K562 (cell line): ENCODE measurements around the gene CACNA2D4. TPM values are rescaled to one million over a fixed set of nuclear protein-coding genes. Genes with fewer than 3 reads are reported as not detected.
A peak's percentile ranks its signal among the peaks of the same experiment; 100 is the strongest.

Source experiments
- BHLHE40 ChIP-seq: IDR thresholded peaks from 2 replicates; pipeline ENCODE4 v1.6.1; 2011; ENCODE audit warnings: low read length, improper control_type of control experiment
- CBX3 ChIP-seq, 2 experiments: IDR thresholded peaks; 1 replicate in 1 of 2; 2 replicates in 1 of 2; pipeline ENCODE4 v1.6.1; 2012; ENCODE audit warnings: inconsistent platforms in 2 of 2, low read length in 2 of 2, borderline replicate concordance in 1 of 2, control low read depth in 1 of 2
- CREM ChIP-seq: IDR thresholded peaks from 2 replicates; pipeline ENCODE4 v1.6.1; 2014; ENCODE audit warnings: antibody characterized with exemption, low read depth
- CTBP1 ChIP-seq: fragments of 450-650 bp; IDR thresholded peaks from 2 replicates; pipeline ENCODE4 v1.6.1; 2016; ENCODE audit warnings: borderline replicate concordance
- HSF4 ChIP-seq: fragments of 250-450 bp; sonication (Bioruptor Pico); IDR thresholded peaks from 2 replicates; pipeline ENCODE4 v2.1.2; 2022; ENCODE audit warnings: mild to moderate bottlenecking, moderate library complexity, borderline replicate concordance
- IRF2 ChIP-seq: sonication (generic); formaldehyde crosslinking; IDR thresholded peaks from 2 replicates; pipeline ENCODE4 v1.8.1; 2022; ENCODE audit warnings: mild to moderate bottlenecking, missing genetic modification reagents
- MYBL2 ChIP-seq, 2 experiments: fragments of 450-650 bp in 1 of 2; sonication (generic) in 1 of 2; formaldehyde crosslinking in 1 of 2; IDR thresholded peaks; 2 replicates each; pipeline versions ENCODE4 v1.6.1 to v1.8.1; 2017 to 2022; ENCODE audit warnings: borderline replicate concordance in 1 of 2, inconsistent platforms in 1 of 2, low read depth in 1 of 2, mild to moderate bottlenecking in 1 of 2, missing genetic modification reagents in 1 of 2, moderate library complexity in 1 of 2
- NBN ChIP-seq: fragments of 450-650 bp; IDR thresholded peaks from 2 replicates; pipeline ENCODE4 v1.6.1; 2016; ENCODE audit warnings: low read depth, mild to moderate bottlenecking
- NONO ChIP-seq, 2 experiments: fragments of 200-400 bp in 1 of 2; fragments of 450-650 bp in 1 of 2; formaldehyde crosslinking in 1 of 2; IDR thresholded peaks; 2 replicates each; pipeline ENCODE4 v1.6.1; 2017; ENCODE audit warnings: low read depth in 2 of 2, mild to moderate bottlenecking in 2 of 2, moderate library complexity in 2 of 2, low read length in 1 of 2
- POLR2A ChIP-seq: fragments of 450-650 bp; conservative IDR thresholded peaks from 2 replicates; pipeline ENCODE4 v1.6.1; 2016
- SIRT6 ChIP-seq: IDR thresholded peaks from one replicate; pipeline ENCODE4 v1.6.1; 2012; ENCODE audit warnings: low read depth, mild to moderate bottlenecking, control low read depth, inconsistent platforms, low read length, moderate library complexity
- SMARCA4 ChIP-seq: fragments of 450-650 bp; IDR thresholded peaks from 2 replicates; pipeline ENCODE4 v1.6.1; 2016
- YBX1 ChIP-seq: fragments of 450-650 bp; IDR thresholded peaks from 2 replicates; pipeline ENCODE4 v1.7.1; 2016; ENCODE audit warnings: mild to moderate bottlenecking
- ZKSCAN1 ChIP-seq: fragments of 150-350 bp; IDR thresholded peaks from 2 replicates; pipeline ENCODE4 v1.6.1; 2016; ENCODE audit warnings: low read depth, low read length
- ZNF282 ChIP-seq: sonication (generic); formaldehyde crosslinking; IDR thresholded peaks from 2 replicates; pipeline ENCODE4 v1.8.1; 2023; ENCODE audit warnings: missing genetic modification reagents
- ZNF384 ChIP-seq: IDR thresholded peaks from 2 replicates; pipeline ENCODE4 v1.6.1; 2012; ENCODE audit warnings: low read depth, low read length, improper control_type of control experiment
- ZNF586 ChIP-seq: fragments of 450-650 bp; formaldehyde crosslinking; conservative IDR thresholded peaks from 2 replicates; pipeline ENCODE4 v1.4.0; 2020; ENCODE audit warnings: mild to moderate bottlenecking, moderate library complexity
- ZNF780A ChIP-seq: fragments of 250-450 bp; sonication (Bioruptor Pico); IDR thresholded peaks from 2 replicates; pipeline ENCODE4 v1.5.0; 2021; ENCODE audit warnings: mild to moderate bottlenecking
- polyA plus RNA-seq, 8 experiments: library from polyadenylated mRNA; depleted of rRNA in 4 of 8; stranded (reverse) in 5 of 8; unstranded in 3 of 8; fragments of >200 nt; fragmentation: Nextera tagmentation in 2 of 8; fragmentation: Illumina TruSeq in 1 of 8; extraction: Ambion mirVana in 2 of 8; extraction: Trizol in 1 of 8; gene quantifications; 2 replicates each; pipeline versions ENCODE4 v1.2.1 to v1.2.3, GENCODE V29; 2011 to 2014; ENCODE audit warnings: inconsistent platforms in 1 of 8, missing spikeins in 1 of 8
- total RNA-seq, 7 experiments: library from RNA; depleted of rRNA in 6 of 7; stranded (reverse); fragments of >200 nt in 6 of 7; fragmentation: Illumina TruSeq in 2 of 7; extraction: Trizol in 2 of 7; gene quantifications; 2 replicates each; pipeline versions ENCODE4 v1.2.1 to v1.2.3, GENCODE V29; 2011 to 2021; ENCODE audit warnings: low replicate concordance in 1 of 7
- TF ChIP-seq, protein P1 (sequence below): IDR thresholded peaks from 2 replicates; pipeline ENCODE4 v1.6.1; 2011; ENCODE audit not compliant: insufficient read length; ENCODE audit errors: extremely low read depth
- TF ChIP-seq, protein P2 (sequence below): fragments of 250-450 bp; sonication (Bioruptor Pico); IDR thresholded peaks from 2 replicates; pipeline ENCODE4 v1.8.0; 2022; ENCODE audit warnings: inconsistent platforms, mild to moderate bottlenecking, moderate library complexity, borderline replicate concordance
- TF ChIP-seq, protein P3 (sequence below): fragments of 450-650 bp; IDR thresholded peaks from 2 replicates; pipeline ENCODE4 v1.6.1; 2017; ENCODE audit warnings: antibody characterized with exemption
- TF ChIP-seq, protein P4 (sequence below): sonication (generic); formaldehyde crosslinking; IDR thresholded peaks from 2 replicates; pipeline ENCODE4 v1.9.0; 2022; ENCODE audit warnings: mild to moderate bottlenecking, missing genetic modification reagents

CACNA2D4 gene
- total and polyA plus RNA-seq, 9 of the 15 experiments (the other 6 are each of a cell fraction or from before 2014, with no cell fraction given) = 0.04 to 0.69 (median 0.40) TPM; not detected in 3

DNA sequence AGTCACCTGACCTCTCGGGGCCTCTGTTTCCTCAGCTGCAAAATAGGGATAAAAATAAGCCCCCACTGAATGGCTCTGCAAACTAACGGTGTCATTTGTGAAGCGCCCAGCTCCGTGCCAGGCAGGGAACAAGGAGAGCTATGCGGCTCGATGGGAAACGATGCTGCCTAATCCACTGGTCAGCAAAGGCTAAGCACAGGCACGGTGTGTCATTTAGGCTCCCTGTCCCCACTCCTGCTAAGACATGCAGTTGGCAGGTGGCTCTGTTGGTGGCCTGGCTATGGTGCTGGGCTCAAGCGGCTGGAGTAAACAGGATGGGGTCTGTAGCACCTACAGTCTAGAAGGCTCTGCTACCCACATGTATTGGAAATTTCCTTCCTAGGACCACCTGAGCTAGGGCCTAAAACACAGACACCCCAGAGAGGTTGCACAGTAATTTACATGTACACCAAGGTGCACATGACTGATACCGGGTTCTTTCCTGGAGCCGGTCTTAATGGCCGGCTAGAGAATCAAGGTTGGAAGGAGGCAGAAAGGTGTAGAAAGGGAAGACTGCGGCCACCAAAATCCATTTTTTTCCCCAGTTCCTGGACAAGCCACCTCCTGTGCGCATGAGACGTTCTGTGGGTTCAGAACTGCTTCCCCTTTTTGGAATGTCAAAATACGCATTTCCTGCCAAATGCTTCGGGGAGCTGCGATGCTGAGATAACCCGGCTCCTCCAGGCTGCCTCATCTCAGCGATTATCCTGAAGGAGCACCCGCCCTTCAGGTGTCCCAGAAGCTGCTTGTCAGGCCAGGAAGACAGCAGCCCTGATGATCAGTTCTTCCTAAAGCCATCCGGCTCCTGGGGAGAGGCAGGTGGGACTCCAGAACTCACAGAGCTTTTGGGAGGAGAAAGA, 1.0 kb downstream of the CACNA2D4 start (continued):
- TF ChIP-seq, protein P1, sequence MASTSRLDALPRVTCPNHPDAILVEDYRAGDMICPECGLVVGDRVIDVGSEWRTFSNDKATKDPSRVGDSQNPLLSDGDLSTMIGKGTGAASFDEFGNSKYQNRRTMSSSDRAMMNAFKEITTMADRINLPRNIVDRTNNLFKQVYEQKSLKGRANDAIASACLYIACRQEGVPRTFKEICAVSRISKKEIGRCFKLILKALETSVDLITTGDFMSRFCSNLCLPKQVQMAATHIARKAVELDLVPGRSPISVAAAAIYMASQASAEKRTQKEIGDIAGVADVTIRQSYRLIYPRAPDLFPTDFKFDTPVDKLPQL = no peak
- TF ChIP-seq, protein P2, sequence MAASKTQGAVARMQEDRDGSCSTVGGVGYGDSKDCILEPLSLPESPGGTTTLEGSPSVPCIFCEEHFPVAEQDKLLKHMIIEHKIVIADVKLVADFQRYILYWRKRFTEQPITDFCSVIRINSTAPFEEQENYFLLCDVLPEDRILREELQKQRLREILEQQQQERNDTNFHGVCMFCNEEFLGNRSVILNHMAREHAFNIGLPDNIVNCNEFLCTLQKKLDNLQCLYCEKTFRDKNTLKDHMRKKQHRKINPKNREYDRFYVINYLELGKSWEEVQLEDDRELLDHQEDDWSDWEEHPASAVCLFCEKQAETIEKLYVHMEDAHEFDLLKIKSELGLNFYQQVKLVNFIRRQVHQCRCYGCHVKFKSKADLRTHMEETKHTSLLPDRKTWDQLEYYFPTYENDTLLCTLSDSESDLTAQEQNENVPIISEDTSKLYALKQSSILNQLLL = no peak
- TF ChIP-seq IRF2 (CRISPR knock-in tag) (no peak), NBN (no peak), ZNF282 (CRISPR knock-in tag) (no peak), ZNF586 (no peak), MYBL2 (IDR thresholded peaks at IDR 0.05; ENCODE audit: low read depth) (no peak), MYBL2 (CRISPR knock-in tag; IDR thresholded peaks at IDR 0.05; ENCODE audit: borderline replicate concordance) (no peak), ZNF384 (no peak), NONO (IDR thresholded peaks at IDR 0.05; ENCODE audit: low read depth in 2 of 2, low read length in 1 of 2) (no peak), HSF4 (CRISPR knock-in tag) (no peak), SIRT6 (no peak), BHLHE40 (0 out of 2 replicates have a peak, but pooled peaks have one; percentile 5), ZNF780A (CRISPR knock-in tag) (no peak), POLR2A (no peak), CBX3 (IDR thresholded peaks at IDR 0.05; ENCODE audit: borderline replicate concordance in 1 of 2, low read length in 2 of 2) (no peak), ZKSCAN1 (no peak), SMARCA4 (peak; percentile 31; the same call in 1 of the 2 replicates), CTBP1 (peak; percentile 94), YBX1 (no peak), CREM (peak; percentile 66)
- TF ChIP-seq, protein P3, sequence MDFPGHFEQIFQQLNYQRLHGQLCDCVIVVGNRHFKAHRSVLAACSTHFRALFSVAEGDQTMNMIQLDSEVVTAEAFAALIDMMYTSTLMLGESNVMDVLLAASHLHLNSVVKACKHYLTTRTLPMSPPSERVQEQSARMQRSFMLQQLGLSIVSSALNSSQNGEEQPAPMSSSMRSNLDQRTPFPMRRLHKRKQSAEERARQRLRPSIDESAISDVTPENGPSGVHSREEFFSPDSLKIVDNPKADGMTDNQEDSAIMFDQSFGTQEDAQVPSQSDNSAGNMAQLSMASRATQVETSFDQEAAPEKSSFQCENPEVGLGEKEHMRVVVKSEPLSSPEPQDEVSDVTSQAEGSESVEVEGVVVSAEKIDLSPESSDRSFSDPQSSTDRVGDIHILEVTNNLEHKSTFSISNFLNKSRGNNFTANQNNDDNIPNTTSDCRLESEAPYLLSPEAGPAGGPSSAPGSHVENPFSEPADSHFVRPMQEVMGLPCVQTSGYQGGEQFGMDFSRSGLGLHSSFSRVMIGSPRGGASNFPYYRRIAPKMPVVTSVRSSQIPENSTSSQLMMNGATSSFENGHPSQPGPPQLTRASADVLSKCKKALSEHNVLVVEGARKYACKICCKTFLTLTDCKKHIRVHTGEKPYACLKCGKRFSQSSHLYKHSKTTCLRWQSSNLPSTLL = no peak
- TF ChIP-seq, protein P4, sequence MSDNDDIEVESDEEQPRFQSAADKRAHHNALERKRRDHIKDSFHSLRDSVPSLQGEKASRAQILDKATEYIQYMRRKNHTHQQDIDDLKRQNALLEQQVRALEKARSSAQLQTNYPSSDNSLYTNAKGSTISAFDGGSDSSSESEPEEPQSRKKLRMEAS (CRISPR knock-in tag) = no peak
